Trophoblast cell (in vitro differentiated cells and primary cell): ENCODE measurements around the gene GAB2.

Experiments
- DNase-seq, 2 donors: peaks; one replicate each; pipeline ENCODE4 v3.0.0-alpha.2; 2016
- H2AFZ ChIP-seq: 2 replicates; pipeline ENCODE4 v1.6.1; 2013; ENCODE audit warnings: low read length, moderate library complexity, mild to moderate bottlenecking; ENCODE audit not compliant: insufficient read depth, poor library complexity
- H2AK5ac ChIP-seq: 2 replicates; pipeline ENCODE4 v1.6.1; 2013; ENCODE audit warnings: mild to moderate bottlenecking, low read length
- H2BK120ac ChIP-seq: 2 replicates; pipeline ENCODE4 v1.6.1; 2013; ENCODE audit warnings: low read length, mild to moderate bottlenecking, moderate library complexity; ENCODE audit not compliant: insufficient read depth, poor library complexity
- H2BK12ac ChIP-seq: 2 replicates; pipeline ENCODE4 v1.6.1; 2013; ENCODE audit warnings: mild to moderate bottlenecking, low read length, moderate library complexity
- H2BK5ac ChIP-seq: 2 replicates; pipeline ENCODE4 v1.6.1; 2013; ENCODE audit warnings: low read length, low read depth, moderate library complexity, mild to moderate bottlenecking; ENCODE audit not compliant: poor library complexity
- H3K14ac ChIP-seq: 2 replicates; pipeline ENCODE4 v1.6.1; 2013; ENCODE audit warnings: mild to moderate bottlenecking, low read length
- H3K18ac ChIP-seq: 2 replicates; pipeline ENCODE4 v1.6.1; 2013; ENCODE audit warnings: mild to moderate bottlenecking, low read length
- H3K23ac ChIP-seq: 2 replicates; pipeline ENCODE4 v1.6.1; 2013; ENCODE audit warnings: low read length
- H3K27ac ChIP-seq: 2 replicates; pipeline ENCODE4 v1.5.1; 2013; ENCODE audit warnings: low read depth, mild to moderate bottlenecking, inconsistent platforms, low read length, moderate library complexity
- H3K27me3 ChIP-seq: 2 replicates; pipeline ENCODE4 v1.6.1; 2013; ENCODE audit warnings: inconsistent platforms, mild to moderate bottlenecking, low read length, moderate library complexity; ENCODE audit not compliant: insufficient read depth
- H3K36me3 ChIP-seq, 2 experiments: 1 replicate in 1 of 2; 2 replicates in 1 of 2; pipeline ENCODE4 v1.6.1; 2013; ENCODE audit warnings: low read length in 2 of 2, mild to moderate bottlenecking in 2 of 2, moderate library complexity in 1 of 2; ENCODE audit not compliant: insufficient read depth in 2 of 2, control insufficient read depth in 1 of 2
- H3K4ac ChIP-seq: 2 replicates; pipeline ENCODE4 v1.6.1; 2013; ENCODE audit warnings: low read depth, mild to moderate bottlenecking, low read length, moderate library complexity
- H3K4me1 ChIP-seq, 2 experiments: 1 replicate in 1 of 2; 2 replicates in 1 of 2; pipeline ENCODE4 v1.6.1; 2013; ENCODE audit warnings: low read length in 2 of 2, mild to moderate bottlenecking in 2 of 2, moderate library complexity in 1 of 2; ENCODE audit not compliant: insufficient read depth in 2 of 2, control insufficient read depth in 1 of 2
- H3K4me2 ChIP-seq: 2 replicates; pipeline ENCODE4 v1.6.1; 2013; ENCODE audit warnings: inconsistent platforms, mild to moderate bottlenecking, low read length, moderate library complexity
- H3K4me3 ChIP-seq: 2 replicates; pipeline ENCODE4 v1.5.1; 2013; ENCODE audit warnings: mild to moderate bottlenecking, low read depth, low read length, inconsistent platforms
- H3K79me1 ChIP-seq: one replicate; pipeline ENCODE4 v1.6.1; 2013; ENCODE audit warnings: low read length
- H3K79me2 ChIP-seq: 2 replicates; pipeline ENCODE4 v1.6.1; 2013; ENCODE audit warnings: low read length, mild to moderate bottlenecking; ENCODE audit not compliant: control insufficient read depth, insufficient read depth, poor library complexity
- H3K9ac ChIP-seq: 2 replicates; pipeline ENCODE4 v1.6.1; 2013; ENCODE audit warnings: mild to moderate bottlenecking, low read length
- H3K9me3 ChIP-seq: 2 replicates; pipeline ENCODE4 v1.6.1; 2013; ENCODE audit warnings: low read depth, mild to moderate bottlenecking, control low read depth, inconsistent platforms, low read length; ENCODE audit not compliant: insufficient read depth
- H4K12ac ChIP-seq: 2 replicates; pipeline ENCODE4 v1.6.1; 2013; ENCODE audit warnings: low read depth, mild to moderate bottlenecking, low read length, moderate library complexity
- H4K8ac ChIP-seq: 2 replicates; pipeline ENCODE4 v1.6.1; 2013; ENCODE audit warnings: low read depth, mild to moderate bottlenecking, low read length, moderate library complexity
- H4K91ac ChIP-seq: one replicate; pipeline ENCODE4 v1.6.1; 2013; ENCODE audit warnings: low read depth, mild to moderate bottlenecking, low read length, moderate library complexity
- WGBS: extraction: QIAGEN DNeasy Blood & Tissue Kit; methylation state at CpG from one replicate; pipeline ENCODE4 v1.1.7; 2013; ENCODE audit warnings: missing lambda C conversion rate; ENCODE audit not compliant: insufficient read length, insufficient coverage; ENCODE audit errors: extremely low coverage; 5-methylcytosine and 5-hydroxymethylcytosine counted together

The GAB2 gene

GRCh38 chr11:78332872-78333271, 84.7 kb downstream of the GAB2 start:
- WGBS = no CpG with 5 or more reads among the region's 1 CpG
- Histone ChIP-seq H2BK12ac (no peak overlapping the region), H3K9me3 (no peaks in the 10 kb centered on the region), H4K12ac (no peak overlapping the region), H3K18ac (no peak overlapping the region), H3K27me3 (no peaks in the 10 kb centered on the region), H3K4me3 (no peak overlapping the region), H4K91ac (no peak overlapping the region), H3K79me1 (no peaks in the 10 kb centered on the region), H2BK120ac (no peak overlapping the region), H3K27ac (no peak overlapping the region), H3K9ac (no peak overlapping the region), H3K4me1 (peaks cover 0 to 6% of the 10 kb centered on the region in 2 experiments), H3K36me3 (no peaks in the 10 kb centered on the region), H3K79me2 (no peaks in the 10 kb centered on the region), H3K23ac (no peak overlapping the region), H2AFZ (no peak overlapping the region), H2AK5ac (no peak overlapping the region), H3K14ac (no peak overlapping the region), H2BK5ac (no peak overlapping the region), H3K4ac (no peak overlapping the region), H4K8ac (no peak overlapping the region), H3K4me2 (no peak overlapping the region)
- no peak for DNase-seq

GRCh38 chr11:78332174-78332866, 85.3 kb downstream of the GAB2 start:
- Histone ChIP-seq H2BK120ac (no peak overlapping the region), H3K4me1 (peaks cover 0 to 6% of the 10 kb centered on the region in 2 experiments), H2BK12ac (no peak overlapping the region), H2BK5ac (no peak overlapping the region), H3K4me3 (no peak overlapping the region), H4K12ac (no peak overlapping the region), H3K9me3 (no peaks in the 10 kb centered on the region), H3K18ac (no peak overlapping the region), H3K27ac (no peak overlapping the region), H3K9ac (no peak overlapping the region), H3K4me2 (no peak overlapping the region), H2AK5ac (no peak overlapping the region), H3K4ac (no peak overlapping the region), H3K23ac (no peak overlapping the region), H3K14ac (no peak overlapping the region), H4K8ac (no peak overlapping the region), H4K91ac (no peak overlapping the region), H3K36me3 (no peaks in the 10 kb centered on the region), H3K79me1 (no peaks in the 10 kb centered on the region), H3K79me2 (no peaks in the 10 kb centered on the region), H2AFZ (no peak overlapping the region), H3K27me3 (no peaks in the 10 kb centered on the region)
- no CpG with 5 or more reads among the region's 1 CpG for WGBS
- peak in 1 of 2 donors; percentile 10 for DNase-seq

GRCh38 chr11:78331711-78332110, 85.9 kb downstream of the GAB2 start:
- no peaks in the 10 kb centered on the region for H3K9me3 ChIP-seq
- H3K9ac ChIP-seq = no peak overlapping the region
- H3K18ac ChIP-seq = no peak overlapping the region
- H3K27ac ChIP-seq = no peak overlapping the region
- no peak overlapping the region for H3K4me2 ChIP-seq
- no peak overlapping the region for H4K91ac ChIP-seq
- no peaks in the 10 kb centered on the region for H3K36me3 ChIP-seq
- H4K8ac ChIP-seq = no peak overlapping the region
- no peak overlapping the region for H3K4me3 ChIP-seq
- no peaks in the 10 kb centered on the region for H3K79me2 ChIP-seq
- H3K4ac ChIP-seq = peak overlapping the region; percentile 39
- H4K12ac ChIP-seq = no peak overlapping the region
- H2BK120ac ChIP-seq = no peak overlapping the region
- H3K23ac ChIP-seq = no peak overlapping the region
- no peak overlapping the region for H3K14ac ChIP-seq
- no peak overlapping the region for H2BK12ac ChIP-seq
- H3K27me3 ChIP-seq = no peaks in the 10 kb centered on the region
- no peak overlapping the region for H2BK5ac ChIP-seq
- DNase-seq = no peak
- no peak overlapping the region for H2AFZ ChIP-seq
- H3K79me1 ChIP-seq = no peaks in the 10 kb centered on the region
- no CpG with 5 or more reads among the region's 3 CpGs for WGBS
- H2AK5ac ChIP-seq = no peak overlapping the region
- H3K4me1 ChIP-seq = peaks cover 0 to 6% of the 10 kb centered on the region in 2 experiments

GRCh38 chr11:78330361-78330760, 87.3 kb downstream of the GAB2 start:
- Histone ChIP-seq H4K91ac (no peak overlapping the region), H3K23ac (no peak overlapping the region), H3K79me1 (no peaks in the 10 kb centered on the region)

More at GRCh38 chr11:78330361-78330760, 87.3 kb downstream of the GAB2 start:
- no peaks in the 10 kb centered on the region for H3K9me3 ChIP-seq
- no peak overlapping the region for H2AFZ ChIP-seq
- H2BK12ac ChIP-seq = no peak overlapping the region
- H2BK120ac ChIP-seq = no peak overlapping the region
- H4K8ac ChIP-seq = no peak overlapping the region
- H3K4me1 ChIP-seq = peaks cover 0 to 6% of the 10 kb centered on the region in 2 experiments
- H3K18ac ChIP-seq = no peak overlapping the region
- DNase-seq = no peak
- no CpG with 5 or more reads among the region's 3 CpGs for WGBS
- no peak overlapping the region for H2BK5ac ChIP-seq
- H3K27ac ChIP-seq = no peak overlapping the region
- H3K36me3 ChIP-seq = no peaks in the 10 kb centered on the region
- H3K4me3 ChIP-seq = no peak overlapping the region
- H2AK5ac ChIP-seq = no peak overlapping the region
- no peak overlapping the region for H3K4ac ChIP-seq
- H3K27me3 ChIP-seq = no peaks in the 10 kb centered on the region
- H3K79me2 ChIP-seq = no peaks in the 10 kb centered on the region
- H3K14ac ChIP-seq = no peak overlapping the region
- H4K12ac ChIP-seq = no peak overlapping the region
- no peak overlapping the region for H3K4me2 ChIP-seq
- H3K9ac ChIP-seq = no peak overlapping the region
